H1 (cell line): ENCODE results near the gene SLC39A11. TPM values are rescaled to one million over a fixed set of nuclear protein-coding genes. Genes with fewer than 3 reads are reported as not detected.

ENCODE experiments used
- ATF2 ChIP-seq: IDR thresholded peaks from 2 replicates; pipeline ENCODE4 v1.6.1; 2012; ENCODE audit warnings: low read length, inconsistent platforms
- BRCA1 ChIP-seq: IDR thresholded peaks from 2 replicates; pipeline ENCODE4 v1.6.1; 2012; ENCODE audit warnings: low read depth, low read length, improper control_type of control experiment
- CHD7 ChIP-seq: fragments of 300-600 bp; sonication (generic); IDR thresholded peaks from 2 replicates; pipeline ENCODE4 v1.7.1; 2012; ENCODE audit warnings: low read length, moderate library complexity, mild to moderate bottlenecking, inconsistent platforms; ENCODE audit not compliant: insufficient replicate concordance
- CTBP2 ChIP-seq: IDR thresholded peaks from 2 replicates; pipeline ENCODE4 v1.7.0; 2011; ENCODE audit warnings: borderline replicate concordance, mild to moderate bottlenecking, moderate library complexity, mixed read lengths, low read length; ENCODE audit not compliant: insufficient read depth, insufficient read length
- SP2 ChIP-seq: IDR thresholded peaks from 2 replicates; pipeline ENCODE4 v1.6.1; 2012; ENCODE audit warnings: mild to moderate bottlenecking, low read length, inconsistent platforms
- SUZ12 ChIP-seq: fragments of 200-600 bp; sonication (generic); IDR thresholded peaks from 2 replicates; pipeline ENCODE4 v1.6.1; 2012; ENCODE audit warnings: mild to moderate bottlenecking, inconsistent platforms, low read length, moderate library complexity, mixed read lengths
- TAF1 ChIP-seq: IDR thresholded peaks from 2 replicates; pipeline ENCODE4 v1.6.1; 2011; ENCODE audit warnings: mild to moderate bottlenecking, low read depth, low read length
- YY1 ChIP-seq: IDR thresholded peaks from 2 replicates; pipeline ENCODE4 v1.6.1; 2011; ENCODE audit warnings: low read depth, mild to moderate bottlenecking, low read length
- polyA plus RNA-seq, 7 experiments: library from polyadenylated mRNA; depleted of rRNA in 3 of 7; stranded (reverse) in 5 of 7; unstranded in 2 of 7; fragments of >200 nt in 5 of 7; fragments of 200-250 nt in 2 of 7; gene quantifications; 1 replicate in 5 of 7; 2 replicates in 1 of 7; 4 replicates in 1 of 7; pipeline versions ENCODE4 v1.2.1 to v1.2.3, GENCODE V29; 2011 to 2013; ENCODE audit warnings: missing spikeins in 2 of 7, mixed read lengths in 2 of 7
- total RNA-seq: library from RNA; stranded (reverse); fragmentation: NEBNext Ultra II Directional; extraction: Animal tissue kit (Norgen Biotek cat#: 25700); gene quantifications from 2 replicates; pipeline ENCODE4 v1.2.1, GENCODE V29; 2021

SLC39A11 gene
- total and polyA plus RNA-seq, 2 of the 8 experiments (the other 6 are each of a cell fraction or from before 2014, with no cell fraction given): 12.2 to 19.6 TPM

GRCh38 chr17:72602517-72603419 lies 489.7 kb downstream of the SLC39A11 start (continued):
- TF ChIP-seq ATF2: no peak
- TF ChIP-seq CTBP2: no peak
- no peak for TF ChIP-seq SUZ12
- no peak for TF ChIP-seq BRCA1
- 0 out of 2 replicates have a peak, but pooled peaks have one; percentile 44 for TF ChIP-seq YY1
- TF ChIP-seq SP2: no peak
- peak; percentile 30; the same call in 1 of the 2 replicates for TF ChIP-seq TAF1
- TF ChIP-seq CHD7: no peak
